ENCODE results near the gene CAB39.

Gene CAB39

GRCh38 chr2:230734247-230735175 is 21.9 kb downstream of the CAB39 start:
- DNase-seq (ENCODE audit: low read depth in 2 of 2): no peak
- no peak for TF ChIP-seq CTCF (IDR thresholded peaks at IDR 0.05; ENCODE audit: low read depth, low read length)
- H3K4me3 ChIP-seq (replicated peaks in 1 of 2; ENCODE audit: low read depth in 2 of 2, low read length in 2 of 2): no peak overlapping the region

- no peak for DNase-seq (ENCODE audit: low read depth in 2 of 2)
- TF ChIP-seq CTCF (IDR thresholded peaks at IDR 0.05; ENCODE audit: low read depth, low read length): no peak
- no peak overlapping the region for H3K4me3 ChIP-seq (replicated peaks in 1 of 2; ENCODE audit: low read depth in 2 of 2, low read length in 2 of 2)
Observed at GRCh38 chr2:230735884-230736283, 23.2 kb downstream of the CAB39 start.

GRCh38 chr2:230737300-230737699 is 24.7 kb downstream of the CAB39 start:
- H3K4me3 ChIP-seq (replicated peaks in 1 of 2; ENCODE audit: low read depth in 2 of 2, low read length in 2 of 2): no peak overlapping the region
- no peak for DNase-seq (ENCODE audit: low read depth in 2 of 2)
- TF ChIP-seq CTCF (IDR thresholded peaks at IDR 0.05; ENCODE audit: low read depth, low read length): no peak

- TF ChIP-seq CTCF (IDR thresholded peaks at IDR 0.05; ENCODE audit: low read depth, low read length): no peak
- peak in 1 of 2 donors; percentile 51 for DNase-seq (ENCODE audit: low read depth in 2 of 2)
- H3K4me3 ChIP-seq (replicated peaks in 1 of 2; ENCODE audit: low read depth in 2 of 2, low read length in 2 of 2): no peak overlapping the region
Observed at GRCh38 chr2:230737791-230738226, 25.2 kb downstream of the CAB39 start.

GRCh38 chr2:230738391-230738811 is 25.8 kb downstream of the CAB39 start:
- DNase-seq (ENCODE audit: low read depth in 2 of 2): peak; percentile 40 to 45
- no peak overlapping the region for H3K4me3 ChIP-seq (replicated peaks in 1 of 2; ENCODE audit: low read depth in 2 of 2, low read length in 2 of 2)
- TF ChIP-seq CTCF (IDR thresholded peaks at IDR 0.05; ENCODE audit: low read depth, low read length): no peak

GRCh38 chr2:230738924-230739323 is 26.3 kb downstream of the CAB39 start:
- no peak for DNase-seq (ENCODE audit: low read depth in 2 of 2)
- H3K4me3 ChIP-seq (replicated peaks in 1 of 2; ENCODE audit: low read depth in 2 of 2, low read length in 2 of 2): no peak overlapping the region
- TF ChIP-seq CTCF (IDR thresholded peaks at IDR 0.05; ENCODE audit: low read depth, low read length): no peak
